ENCODE measurements around the gene ARL2BP. TPM values are rescaled to one million over a fixed set of nuclear protein-coding genes. Genes with fewer than 3 reads are reported as not detected.

ARL2BP gene
- total and polyA plus RNA-seq, 2 of the 13 experiments (the other 11 are each of a cell fraction or from before 2014, with no cell fraction given) = 64.3 to 67.6 TPM

- TF ChIP-seq, protein P1, sequence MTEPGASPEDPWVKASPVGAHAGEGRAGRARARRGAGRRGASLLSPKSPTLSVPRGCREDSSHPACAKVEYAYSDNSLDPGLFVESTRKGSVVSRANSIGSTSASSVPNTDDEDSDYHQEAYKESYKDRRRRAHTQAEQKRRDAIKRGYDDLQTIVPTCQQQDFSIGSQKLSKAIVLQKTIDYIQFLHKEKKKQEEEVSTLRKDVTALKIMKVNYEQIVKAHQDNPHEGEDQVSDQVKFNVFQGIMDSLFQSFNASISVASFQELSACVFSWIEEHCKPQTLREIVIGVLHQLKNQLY (CRISPR knock-in tag; IDR thresholded peaks at IDR 0.05) = peak; percentile 88
- no peak for TF ChIP-seq ZNF430 (CRISPR knock-in tag; IDR thresholded peaks at IDR 0.05)
- TF ChIP-seq BRCA1 (CRISPR knock-in tag; IDR thresholded peaks at IDR 0.05) = no peak
- TF ChIP-seq MEIS1 (CRISPR knock-in tag; IDR thresholded peaks at IDR 0.05; ENCODE audit: borderline replicate concordance) = peak; percentile 98
- no peak for TF ChIP-seq MAFF (IDR thresholded peaks at IDR 0.05; ENCODE audit: low read depth, low read length)
- TF ChIP-seq, protein P2, sequence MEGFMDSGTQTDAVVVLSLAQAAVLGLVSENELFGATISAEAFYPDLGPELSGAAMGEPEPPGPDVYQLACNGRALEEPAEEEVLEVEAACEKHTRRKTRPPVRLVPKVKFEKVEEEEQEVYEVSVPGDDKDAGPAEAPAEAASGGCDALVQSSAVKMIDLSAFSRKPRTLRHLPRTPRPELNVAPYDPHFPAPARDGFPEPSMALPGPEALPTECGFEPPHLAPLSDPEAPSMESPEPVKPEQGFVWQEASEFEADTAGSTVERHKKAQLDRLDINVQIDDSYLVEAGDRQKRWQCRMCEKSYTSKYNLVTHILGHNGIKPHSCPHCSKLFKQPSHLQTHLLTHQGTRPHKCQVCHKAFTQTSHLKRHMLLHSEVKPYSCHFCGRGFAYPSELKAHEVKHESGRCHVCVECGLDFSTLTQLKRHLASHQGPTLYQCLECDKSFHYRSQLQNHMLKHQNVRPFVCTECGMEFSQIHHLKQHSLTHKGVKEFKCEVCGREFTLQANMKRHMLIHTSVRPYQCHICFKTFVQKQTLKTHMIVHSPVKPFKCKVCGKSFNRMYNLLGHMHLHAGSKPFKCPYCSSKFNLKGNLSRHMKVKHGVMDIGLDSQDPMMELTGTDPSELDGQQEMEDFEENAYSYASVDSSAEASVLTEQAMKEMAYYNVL (CRISPR knock-in tag; IDR thresholded peaks at IDR 0.05; ENCODE audit: borderline replicate concordance) = peak; percentile 97
- peak; percentile 96; the same call in 1 of the 2 replicates for TF ChIP-seq ZKSCAN8 (CRISPR knock-in tag; IDR thresholded peaks at IDR 0.05; ENCODE audit: borderline replicate concordance)
- TF ChIP-seq NPAS2 (CRISPR knock-in tag; IDR thresholded peaks at IDR 0.05; ENCODE audit: borderline replicate concordance) = no peak
- peak; percentile 50 for TF ChIP-seq CTCF (CRISPR knock-in tag; IDR thresholded peaks at IDR 0.05)
- peak; percentile 95 for TF ChIP-seq HNF4G (IDR thresholded peaks at IDR 0.05; ENCODE audit: borderline replicate concordance, low read depth, low read length)
- TF ChIP-seq HNF4G (CRISPR knock-in tag; IDR thresholded peaks at IDR 0.05; ENCODE audit: borderline replicate concordance, low read depth) = peak; percentile 96
- peak; percentile 92 for TF ChIP-seq HOXA3 (CRISPR knock-in tag; IDR thresholded peaks at IDR 0.05)
- peak; percentile 82; the same call in 1 of the 2 replicates for TF ChIP-seq SNAPC2 (CRISPR knock-in tag; IDR thresholded peaks at IDR 0.05)
- peak; percentile 90 for TF ChIP-seq FOXA1 (IDR thresholded peaks at IDR 0.05)
- peak; percentile 99 for TF ChIP-seq FOXA1 (CRISPR knock-in tag; IDR thresholded peaks at IDR 0.05)
- peak; percentile 62; the same call in 1 of the 2 replicates for TF ChIP-seq NFKB2 (CRISPR knock-in tag; IDR thresholded peaks at IDR 0.05; ENCODE audit: borderline replicate concordance)
- TF ChIP-seq ZNF543 (CRISPR knock-in tag; IDR thresholded peaks at IDR 0.05) = peak; percentile 95
- TF ChIP-seq SOX5 (CRISPR knock-in tag; IDR thresholded peaks at IDR 0.05; ENCODE audit: borderline replicate concordance) = peak; percentile 86
- TF ChIP-seq ZNF510 (CRISPR knock-in tag; IDR thresholded peaks at IDR 0.05; ENCODE audit: low read depth) = peak; percentile 93
- peak; percentile 77 for TF ChIP-seq HMGXB3 (CRISPR knock-in tag; IDR thresholded peaks at IDR 0.05; ENCODE audit: borderline replicate concordance)
- peak; percentile 79 for TF ChIP-seq PPARG (CRISPR knock-in tag; conservative IDR thresholded peaks at IDR 0.05)
- peak; percentile 98 for TF ChIP-seq ETV6 (CRISPR knock-in tag; conservative IDR thresholded peaks at IDR 0.05)
Observed at GRCh38 chr16:57279780-57280638, 35.0 kb downstream of the ARL2BP start (continued).
